HG03175 (cell line): ENCODE results near the gene KRT7.

Experiments
- ATAC-seq: cut with Tn5 transposase; IDR thresholded peaks from one replicate; pipeline ENCODE4 v1.9.1; 2021; ENCODE audit warnings: mild to moderate bottlenecking, moderate library complexity; ENCODE audit not compliant: unreplicated experiment

The KRT7 gene

GRCh38 chr12:52296572-52297215, 63.7 kb downstream of the KRT7 start:
- no peak for ATAC-seq
